OCI-LY1 (cell line): ENCODE data around the gene ACSL1.

ENCODE experiments used
- CTCF ChIP-seq: fragments of 200-600 bp; sonication (generic), shearing (Covaris generic); IDR thresholded peaks from 2 replicates; pipeline ENCODE4 v1.5.1; 2017; ENCODE audit warnings: mild to moderate bottlenecking, antibody characterized with exemption, low read length, moderate library complexity, mixed read lengths
- EZH2 ChIP-seq: fragments of 200-600 bp; sonication (generic), shearing (Covaris generic); IDR thresholded peaks from 2 replicates; pipeline ENCODE4 v1.8.0; 2017; ENCODE audit warnings: borderline replicate concordance, mixed run types, mild to moderate bottlenecking, antibody characterized with exemption, low read length, moderate library complexity, mixed read lengths

GRCh38 chr4:184705692-184706091 is 120.1 kb downstream of the ACSL1 start:
- TF ChIP-seq CTCF (no peak), EZH2 (no peak)
